Stimulated activated CD4-positive, alpha-beta T cell treated with anti-CD3 and anti-CD28 coated beads, TNF-alpha, amount 100 ng/mL, for 24 hours (primary cell): ENCODE results near the gene SYNJ1.
"Not testable (repeated sequence)": the region's sequence is repeated elsewhere in the genome, so short reads cannot be mapped to it uniquely, and the experiment has no call there.

Experiments
- DNase-seq, 3 experiments: peaks; one replicate each; pipeline ENCODE4 v3.0.0-alpha.2; 2020; ENCODE audit warnings: low read depth in 3 of 3

Gene SYNJ1, protein sequence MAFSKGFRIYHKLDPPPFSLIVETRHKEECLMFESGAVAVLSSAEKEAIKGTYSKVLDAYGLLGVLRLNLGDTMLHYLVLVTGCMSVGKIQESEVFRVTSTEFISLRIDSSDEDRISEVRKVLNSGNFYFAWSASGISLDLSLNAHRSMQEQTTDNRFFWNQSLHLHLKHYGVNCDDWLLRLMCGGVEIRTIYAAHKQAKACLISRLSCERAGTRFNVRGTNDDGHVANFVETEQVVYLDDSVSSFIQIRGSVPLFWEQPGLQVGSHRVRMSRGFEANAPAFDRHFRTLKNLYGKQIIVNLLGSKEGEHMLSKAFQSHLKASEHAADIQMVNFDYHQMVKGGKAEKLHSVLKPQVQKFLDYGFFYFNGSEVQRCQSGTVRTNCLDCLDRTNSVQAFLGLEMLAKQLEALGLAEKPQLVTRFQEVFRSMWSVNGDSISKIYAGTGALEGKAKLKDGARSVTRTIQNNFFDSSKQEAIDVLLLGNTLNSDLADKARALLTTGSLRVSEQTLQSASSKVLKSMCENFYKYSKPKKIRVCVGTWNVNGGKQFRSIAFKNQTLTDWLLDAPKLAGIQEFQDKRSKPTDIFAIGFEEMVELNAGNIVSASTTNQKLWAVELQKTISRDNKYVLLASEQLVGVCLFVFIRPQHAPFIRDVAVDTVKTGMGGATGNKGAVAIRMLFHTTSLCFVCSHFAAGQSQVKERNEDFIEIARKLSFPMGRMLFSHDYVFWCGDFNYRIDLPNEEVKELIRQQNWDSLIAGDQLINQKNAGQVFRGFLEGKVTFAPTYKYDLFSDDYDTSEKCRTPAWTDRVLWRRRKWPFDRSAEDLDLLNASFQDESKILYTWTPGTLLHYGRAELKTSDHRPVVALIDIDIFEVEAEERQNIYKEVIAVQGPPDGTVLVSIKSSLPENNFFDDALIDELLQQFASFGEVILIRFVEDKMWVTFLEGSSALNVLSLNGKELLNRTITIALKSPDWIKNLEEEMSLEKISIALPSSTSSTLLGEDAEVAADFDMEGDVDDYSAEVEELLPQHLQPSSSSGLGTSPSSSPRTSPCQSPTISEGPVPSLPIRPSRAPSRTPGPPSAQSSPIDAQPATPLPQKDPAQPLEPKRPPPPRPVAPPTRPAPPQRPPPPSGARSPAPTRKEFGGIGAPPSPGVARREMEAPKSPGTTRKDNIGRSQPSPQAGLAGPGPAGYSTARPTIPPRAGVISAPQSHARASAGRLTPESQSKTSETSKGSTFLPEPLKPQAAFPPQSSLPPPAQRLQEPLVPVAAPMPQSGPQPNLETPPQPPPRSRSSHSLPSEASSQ (N-terminal part only)

DNA sequence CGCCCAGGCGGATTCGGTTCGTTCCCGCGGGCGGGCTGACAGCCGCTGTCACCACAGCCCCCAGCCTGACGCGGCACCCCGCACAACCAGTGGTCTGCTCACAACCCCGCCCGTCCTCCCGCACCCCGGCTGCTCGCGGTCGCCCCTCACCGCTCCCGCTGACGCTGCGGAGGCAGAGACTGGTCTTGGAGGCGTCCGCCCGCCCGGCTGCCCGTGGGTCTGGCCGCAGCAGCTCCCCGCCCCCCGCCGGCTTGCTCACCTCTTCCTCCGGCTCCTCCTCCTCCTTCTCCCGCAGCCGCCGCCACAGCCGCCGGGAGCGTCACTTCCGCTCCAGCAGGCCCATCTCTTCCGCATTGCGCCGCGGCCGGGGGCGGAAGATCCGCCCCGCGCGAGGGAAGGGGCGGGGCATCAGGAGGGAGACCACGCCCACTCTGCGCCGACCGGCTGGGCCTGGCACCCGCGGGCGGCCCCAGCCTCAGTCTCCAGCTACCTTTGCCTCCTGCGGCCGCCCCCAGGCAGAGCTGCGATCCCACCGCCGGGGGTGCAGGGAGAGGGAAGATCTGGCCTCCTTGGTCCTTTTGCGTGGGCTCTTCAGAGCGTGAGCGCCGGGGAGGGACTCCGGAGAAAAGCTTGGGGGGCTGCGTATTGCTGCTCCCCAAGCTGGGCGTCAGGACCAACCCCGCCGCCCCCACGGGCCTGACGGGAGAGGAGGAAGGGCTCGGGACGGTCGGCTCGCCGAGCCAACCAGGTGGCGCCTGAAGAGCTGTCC, at the start of gene SYNJ1:
SYNJ1 (minus strand) TSS at position 327 of the 769 bp plus-strand sequence. CDS start 1,118 bp downstream, outside the sequence.
- DNase-seq: peak; percentile 84 to 92 (median 90)

DNA sequence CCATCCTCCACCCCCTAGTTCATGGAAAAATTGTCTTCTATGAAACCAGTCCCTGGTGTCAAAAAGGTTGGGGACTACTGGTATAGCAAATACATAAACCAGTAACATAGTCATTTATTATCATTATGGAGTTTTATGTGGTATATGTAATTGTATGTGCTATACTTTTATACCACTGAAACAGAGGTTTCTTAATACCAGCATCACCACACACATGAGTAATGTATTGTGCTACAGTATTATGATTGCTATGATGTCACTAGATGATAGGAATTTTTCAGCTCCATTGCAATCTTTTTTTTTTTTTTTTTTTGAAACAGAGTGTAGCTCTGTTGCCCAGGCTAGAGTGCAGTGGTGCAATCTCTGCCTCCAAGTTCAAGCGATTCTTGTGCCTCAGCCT, 49.5 kb upstream of the SYNJ1 start:
- no peak for DNase-seq

DNA sequence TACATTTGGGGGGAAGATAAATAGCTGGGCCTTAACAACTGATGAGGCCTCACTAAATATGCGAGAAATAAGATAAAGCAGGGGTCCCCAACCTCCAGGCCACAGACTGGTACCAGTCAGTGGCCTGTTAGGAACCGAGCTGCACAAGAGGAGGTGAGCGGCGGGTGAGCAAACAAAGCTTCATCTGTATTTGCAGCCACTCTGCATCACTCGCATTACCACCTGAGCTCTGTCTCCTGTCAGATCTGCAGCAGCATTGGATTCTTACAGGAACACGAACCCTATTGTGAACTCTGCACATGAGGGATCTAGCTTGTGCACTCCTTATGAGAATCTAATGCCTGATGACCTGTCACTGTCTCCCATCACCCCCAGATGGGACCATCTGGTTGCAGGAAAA, 48.9 kb upstream of the SYNJ1 start:
- no peak for DNase-seq

DNA sequence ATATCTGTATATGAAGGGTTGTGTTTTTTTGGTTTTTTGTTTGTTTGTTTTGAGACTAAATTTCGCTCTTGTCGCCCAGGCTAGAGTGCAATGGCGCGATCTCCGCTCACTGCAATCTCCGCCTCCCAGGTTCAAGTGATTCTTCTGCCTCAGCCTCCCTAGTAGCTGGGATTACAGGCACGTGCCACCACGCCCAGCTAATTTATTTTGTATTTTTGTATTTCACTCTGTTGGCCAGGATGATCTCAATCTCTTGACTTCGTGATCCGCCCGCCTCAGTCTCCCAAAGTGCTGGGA, 45.2 kb upstream of the SYNJ1 start:
- DNase-seq: not testable (repeated sequence)

DNA sequence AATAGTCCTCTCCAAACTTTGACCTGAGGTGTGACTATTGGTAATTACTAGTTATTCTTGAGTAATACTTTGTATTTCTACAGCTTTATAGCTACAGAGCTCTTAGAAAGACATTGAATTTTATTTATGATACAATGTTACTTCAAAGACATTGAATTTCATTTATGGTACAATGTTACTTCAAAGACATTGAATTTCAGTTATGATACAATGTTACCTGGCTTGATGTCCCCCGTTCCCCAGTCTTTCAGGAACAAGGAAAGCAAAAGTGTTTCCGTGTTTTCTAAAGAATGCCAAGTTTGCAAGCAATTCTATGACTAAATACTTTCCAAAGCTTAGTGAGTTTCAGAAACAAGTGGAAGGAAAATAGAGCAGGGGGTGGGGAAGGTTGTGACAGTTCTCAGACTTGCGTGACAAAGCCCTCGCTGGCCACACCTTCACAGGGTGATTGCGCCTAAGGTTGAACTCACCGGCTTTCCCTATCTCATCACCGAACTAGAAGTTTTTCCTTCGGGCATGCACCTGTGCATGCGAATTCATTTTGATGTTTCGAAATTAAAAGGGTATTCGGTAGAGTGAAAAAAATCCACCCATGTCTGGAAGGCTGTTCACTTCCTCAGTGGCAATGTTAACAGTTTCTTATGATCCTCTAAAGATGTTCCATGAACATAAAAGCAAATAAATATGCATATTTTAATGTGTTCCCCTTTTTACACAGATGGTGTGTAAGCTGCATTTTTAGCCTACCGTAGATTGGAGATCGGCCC, 44.7 kb upstream of the SYNJ1 start:
- peak; percentile 52 to 71 (median 57) for DNase-seq

DNA sequence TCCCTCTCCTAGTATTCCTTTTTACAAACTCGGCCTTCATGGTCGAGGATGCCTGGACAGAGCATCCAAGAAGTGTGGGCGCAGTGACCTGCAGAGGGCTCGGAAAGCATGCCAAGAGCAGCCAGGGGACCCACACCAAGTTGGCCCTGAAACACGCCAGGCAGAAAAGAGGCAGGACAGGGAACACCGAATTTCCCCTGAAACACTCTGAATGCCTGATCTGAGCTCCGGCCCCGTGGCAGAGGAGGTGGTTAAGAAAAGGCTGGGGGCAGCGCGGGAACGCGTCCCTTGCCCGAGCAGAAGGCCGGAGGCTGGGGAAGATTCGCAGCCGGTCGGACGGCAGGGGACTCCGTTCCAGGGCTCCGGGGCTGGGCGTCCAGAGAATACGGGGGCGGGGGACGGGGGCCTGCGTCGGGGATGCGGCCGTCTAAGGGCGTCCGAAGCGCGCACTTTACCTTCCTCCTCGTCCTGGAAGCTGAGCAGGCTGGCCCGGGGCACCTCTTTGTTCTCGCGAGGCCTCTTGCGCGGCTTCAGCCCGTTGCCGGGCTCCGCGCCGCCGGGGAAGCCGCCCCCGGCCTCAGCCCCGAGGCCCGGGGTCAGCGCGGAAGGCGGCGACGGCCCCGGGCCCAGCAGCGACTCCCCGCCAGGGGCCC, 43.2 kb upstream of the SYNJ1 start:
- DNase-seq: peak in 2 of 3 experiments; percentile 16 to 18

DNA sequence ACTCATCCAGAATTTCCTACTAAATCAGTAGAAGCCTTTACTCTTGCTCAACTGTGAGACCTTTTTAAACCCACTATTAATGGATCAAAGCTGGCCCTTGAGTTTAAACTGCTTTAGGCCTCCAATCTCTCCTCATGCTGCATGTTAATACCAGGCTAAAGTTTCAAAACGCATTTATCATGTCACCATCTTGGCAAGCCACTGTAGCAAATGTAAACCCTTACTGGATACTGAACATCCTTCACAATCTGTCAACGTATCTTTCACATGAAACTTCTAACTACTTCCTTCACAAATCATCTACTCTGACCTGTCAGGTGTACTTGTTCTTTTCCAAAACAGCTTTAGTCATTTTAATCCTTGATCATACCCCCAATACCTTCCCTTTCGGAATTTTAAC, 40.7 kb upstream of the SYNJ1 start:
- no peak for DNase-seq

DNA sequence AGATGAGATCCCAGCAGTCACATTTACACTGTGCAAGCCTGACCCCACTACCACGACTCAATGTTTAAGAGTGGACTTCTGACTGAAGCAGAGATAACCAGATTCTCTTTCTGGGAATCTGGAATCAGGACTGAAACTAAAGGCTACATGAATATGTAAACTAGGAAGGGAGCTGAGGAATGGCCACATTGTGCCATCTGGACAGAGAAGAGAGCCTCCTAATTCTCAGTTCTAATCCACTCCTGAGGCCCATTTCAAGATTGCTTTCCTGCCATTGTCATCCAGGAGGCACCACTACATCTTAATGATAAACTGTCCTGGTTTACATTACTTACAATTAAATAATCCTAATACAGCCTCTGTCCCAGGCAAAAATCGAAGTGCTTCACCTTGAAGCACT, 37.2 kb upstream of the SYNJ1 start:
- DNase-seq: no peak

DNA sequence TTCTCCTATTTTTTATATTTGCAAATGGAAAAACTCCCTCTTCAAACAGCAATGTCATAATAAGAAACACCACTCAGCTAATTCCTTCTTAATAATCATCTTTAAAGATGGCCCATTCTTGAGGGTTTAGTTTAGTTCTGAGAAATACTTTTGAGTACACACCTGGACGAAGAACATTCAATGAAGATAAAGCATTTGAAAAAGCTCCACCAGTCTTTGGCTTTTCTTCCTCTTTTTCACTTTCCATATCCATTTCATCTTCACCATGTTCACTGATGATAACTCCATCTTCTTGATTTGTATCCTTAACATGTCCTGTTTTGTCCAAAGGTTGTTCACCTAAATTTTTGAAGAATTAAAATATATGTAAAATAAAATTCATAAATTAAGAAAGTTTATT, 36.4 kb upstream of the SYNJ1 start:
- no peak for DNase-seq

DNA sequence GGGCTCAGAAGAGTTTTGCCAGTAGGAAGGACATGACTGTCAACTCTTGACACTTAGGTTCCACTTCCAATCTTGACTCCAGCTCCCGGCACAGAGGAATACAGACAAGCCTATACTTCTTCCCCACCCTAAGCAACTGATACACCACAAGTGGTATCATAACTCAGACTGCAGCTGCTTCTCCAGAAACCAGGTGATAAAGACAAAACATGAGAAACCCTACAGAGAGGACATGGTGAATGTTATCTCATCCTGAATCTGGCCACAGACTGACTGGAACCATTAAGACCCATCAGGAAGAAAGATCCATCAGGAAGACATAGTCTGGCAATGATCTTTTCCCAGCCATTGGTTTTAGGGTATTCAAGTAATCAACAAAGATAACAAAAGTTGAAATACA, 30.0 kb upstream of the SYNJ1 start:
- no peak for DNase-seq

DNA sequence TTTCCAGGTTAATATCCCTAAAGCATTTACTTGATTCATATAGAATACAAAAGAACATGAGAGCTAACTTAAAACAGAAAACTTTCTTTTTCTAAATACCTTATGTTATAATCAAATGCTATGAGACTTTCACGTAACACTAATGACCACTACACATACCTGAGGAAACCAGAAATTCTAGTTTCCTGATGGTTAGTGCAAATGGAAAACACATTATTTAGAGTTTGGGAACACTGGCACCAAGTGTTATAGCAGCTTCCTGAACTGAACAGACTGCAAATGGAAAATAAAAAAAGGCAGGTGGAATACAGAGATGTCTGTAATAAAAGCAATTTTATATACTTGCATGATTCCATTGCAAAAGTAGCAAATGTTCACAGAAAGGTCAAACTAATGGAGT, 28.3 kb upstream of the SYNJ1 start:
- no peak for DNase-seq

DNA sequence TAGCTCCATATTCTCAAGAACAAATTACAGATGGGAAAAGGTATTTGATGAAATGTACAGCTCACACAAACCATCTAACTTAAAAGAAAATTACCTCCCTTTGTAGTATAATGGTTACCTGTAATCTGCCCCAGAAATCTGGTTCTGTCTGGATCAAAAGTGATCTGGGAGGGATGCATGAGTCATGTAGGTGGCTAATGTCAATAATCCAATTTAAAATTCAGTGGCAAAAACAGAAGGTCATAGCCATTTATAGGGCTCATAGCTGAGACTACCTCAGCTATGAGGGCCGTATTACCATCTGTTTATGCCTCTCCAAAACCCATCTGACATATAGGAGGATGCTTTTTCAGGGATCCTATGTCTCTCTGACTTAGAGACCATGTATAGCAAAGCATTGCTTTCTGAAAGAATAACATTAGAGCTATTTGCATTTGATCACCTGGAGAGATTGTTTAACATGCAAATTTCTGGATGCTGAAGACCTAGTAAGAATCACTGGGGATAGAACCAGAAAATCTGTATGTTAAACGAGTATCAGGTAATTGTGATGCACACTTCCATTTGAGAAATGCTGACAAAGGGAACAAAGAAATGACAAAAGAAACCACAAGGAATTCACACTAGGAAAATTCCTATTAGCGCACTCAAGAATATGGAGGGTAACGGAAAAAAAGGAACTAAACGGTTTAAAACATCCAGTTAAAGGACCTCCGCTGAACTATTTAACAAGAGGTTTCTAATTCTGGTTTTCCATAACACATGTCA, 26.2 kb upstream of the SYNJ1 start:
- DNase-seq: no peak

DNA sequence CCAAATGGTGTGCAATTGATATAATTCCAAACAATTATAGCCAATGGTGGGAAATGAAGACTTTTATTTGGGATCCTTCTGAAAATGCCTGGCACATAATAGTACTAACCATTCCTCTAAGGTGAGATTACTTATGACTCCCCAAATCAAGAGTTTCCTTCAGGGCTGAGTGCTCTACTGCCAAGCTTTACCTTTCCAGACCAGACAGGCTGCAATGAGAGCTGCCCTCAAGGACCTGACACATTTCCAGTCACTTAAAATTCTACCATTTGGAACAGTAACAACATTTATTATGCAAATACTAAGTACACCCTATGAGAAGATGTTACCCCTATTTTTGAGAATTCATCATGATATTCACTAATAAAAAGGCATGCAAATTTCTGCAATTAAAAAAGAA, 22.6 kb upstream of the SYNJ1 start:
- no peak for DNase-seq

DNA sequence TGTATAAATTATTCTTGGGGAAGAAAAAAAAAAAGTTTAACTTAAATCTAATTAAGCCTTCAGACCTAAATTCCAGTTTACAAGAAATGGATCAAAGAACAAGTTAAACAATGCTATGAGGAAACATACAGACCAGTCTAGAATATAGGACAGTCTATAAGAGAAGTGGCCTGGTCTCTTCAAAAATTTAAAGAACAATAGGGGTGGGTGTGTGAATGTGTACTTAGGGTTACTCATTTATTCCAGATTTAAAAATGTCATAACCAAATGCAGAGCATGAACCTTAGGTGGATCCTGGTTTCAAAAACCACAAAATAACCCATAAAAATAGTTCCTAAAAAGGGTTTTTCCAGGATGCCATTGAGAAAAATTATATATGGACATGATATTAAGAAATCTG, 21.8 kb upstream of the SYNJ1 start:
- DNase-seq: no peak

DNA sequence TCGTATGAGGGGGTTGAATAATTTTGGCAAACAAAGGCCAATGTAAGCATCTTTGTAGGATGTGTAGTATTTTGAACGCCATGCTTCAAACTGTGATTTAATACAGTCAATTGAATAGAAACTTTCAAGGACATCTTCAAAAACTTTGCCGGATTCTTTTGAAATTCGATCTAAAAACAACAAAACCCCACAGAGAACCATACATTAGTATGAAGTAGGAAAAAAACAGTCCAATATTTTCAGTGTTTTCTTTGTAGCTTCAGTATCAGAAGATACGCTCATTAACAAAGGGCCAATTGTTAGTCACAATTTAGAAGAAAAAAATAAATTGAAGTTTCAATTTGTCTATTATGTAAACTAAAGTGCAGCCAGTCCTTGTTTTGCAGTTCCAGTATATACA, 20.7 kb upstream of the SYNJ1 start:
- no peak for DNase-seq

DNA sequence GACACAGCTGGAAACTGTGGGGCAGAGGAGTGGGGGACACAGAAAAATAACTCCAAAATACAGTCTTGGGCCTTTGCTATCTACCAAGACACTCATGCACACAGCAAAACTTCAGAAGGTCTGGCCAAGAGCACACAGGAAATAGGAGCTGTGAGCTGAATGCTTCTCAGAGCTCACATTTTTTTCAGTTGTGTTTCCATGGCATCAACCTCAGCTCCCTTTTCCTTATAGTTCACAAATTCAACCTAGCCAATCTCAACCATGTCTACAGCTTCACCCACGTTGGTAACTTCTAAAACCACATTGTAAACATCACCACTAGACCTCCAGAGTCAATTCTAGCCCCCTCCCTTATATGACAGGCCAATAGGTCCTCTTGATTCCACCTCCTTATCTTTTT, 19.6 kb upstream of the SYNJ1 start:
- no peak for DNase-seq

DNA sequence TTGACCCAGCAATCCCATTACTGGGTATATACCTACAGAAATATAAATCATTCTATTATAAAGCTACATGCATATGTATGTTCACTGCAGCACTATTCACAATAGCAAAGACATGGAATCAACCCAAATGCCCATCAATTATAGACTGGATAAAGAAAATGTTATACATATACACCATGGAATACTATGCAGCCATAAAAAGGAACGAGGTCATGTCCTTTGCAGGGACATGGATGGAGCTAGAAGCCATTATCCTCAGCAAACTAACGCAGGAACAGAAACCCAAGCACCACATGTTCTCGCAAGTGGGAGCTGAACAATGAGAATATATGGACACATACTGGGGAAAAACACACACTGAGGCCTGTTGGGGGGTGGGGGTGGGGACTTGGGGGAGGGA, 18.9 kb upstream of the SYNJ1 start:
- not testable (repeated sequence) for DNase-seq

DNA sequence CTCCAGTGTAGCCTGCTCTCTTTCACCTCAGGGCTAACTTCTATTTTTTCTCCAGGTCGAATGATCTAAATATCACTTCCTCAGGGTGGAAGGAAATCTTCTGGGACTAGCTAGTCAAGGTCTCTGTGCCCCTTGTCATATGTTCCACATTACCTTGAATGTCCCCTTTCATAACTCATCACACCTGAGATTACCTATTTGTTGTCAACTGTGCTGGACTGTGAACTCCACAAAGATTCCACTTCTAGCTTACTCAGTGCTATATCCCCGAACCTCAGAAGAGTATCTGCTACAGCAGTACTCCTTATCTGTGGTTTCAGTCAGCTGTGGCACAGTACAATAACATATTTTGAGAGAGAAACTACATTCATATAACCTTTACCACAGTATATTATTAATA, 14.6 kb upstream of the SYNJ1 start:
- no peak for DNase-seq

DNA sequence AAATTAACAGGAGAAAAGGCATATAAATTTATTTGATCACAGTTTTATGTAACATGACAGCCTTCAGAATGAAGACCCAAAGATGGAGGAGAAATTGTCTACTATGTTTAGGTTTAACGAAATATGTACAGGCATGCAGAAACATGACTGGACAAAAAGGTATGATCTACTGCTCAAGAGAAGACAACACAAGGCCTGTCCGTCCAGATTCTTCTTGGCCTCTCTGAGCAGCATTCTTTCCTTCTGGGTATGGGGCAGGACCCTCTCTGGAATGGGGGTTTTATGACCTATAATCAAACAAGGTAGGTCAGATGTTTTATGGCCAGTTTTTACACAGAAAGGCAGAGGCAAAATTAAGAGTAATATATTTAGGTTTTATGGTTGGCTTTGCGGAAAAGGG, 13.5 kb upstream of the SYNJ1 start:
- no peak for DNase-seq
